Sciatic nerve (tissue), 2 donors: ENCODE measurements around the gene COLQ. TPM values are rescaled to one million over a fixed set of nuclear protein-coding genes. Genes with fewer than 3 reads are reported as not detected.
"Not testable (repeated sequence)": the region's sequence is repeated elsewhere in the genome, so short reads cannot be mapped to it uniquely, and the experiment has no call there.

Experiments used
- ATAC-seq: fragments of 200-7000 bp; cut with Tn5 transposase; one replicate; pipeline ENCODE4 v1.9.1; 2020; ENCODE audit warnings: mild to moderate bottlenecking, moderate library complexity
- DNase-seq: peaks from one replicate; pipeline ENCODE4 v3.0.0-alpha.2; 2020; ENCODE audit warnings: low spot score
- intact Hi-C: fragments of 100-400 bp; cut with DNase I; formaldehyde crosslinking; loops from one replicate; pipeline ENCODE4 v1.14.2; 2022
- total RNA-seq: library from RNA; stranded (reverse); fragmentation: NEBNext Ultra II Directional; extraction: Animal tissue kit (Norgen Biotek cat#: 25700); gene quantifications from one replicate; pipeline ENCODE4 v1.2.1, GENCODE V29; 2021
- donor health status: DM: no; HTN: no; CAD: no.
- donor health status: DM: no; HTN: no; CAD: no.

Gene COLQ
- total RNA-seq, 1 donor from 2014 or later = 6.3 TPM

- no peak for DNase-seq
- ATAC-seq = no peak
- intact Hi-C loops = no loop called here
Observed at GRCh38 chr3:15467227-15468181, 54.0 kb downstream of the COLQ start.

GRCh38 chr3:15465876-15466585 is 55.5 kb downstream of the COLQ start:
- intact Hi-C loops = no loop called here
- DNase-seq (no peak), ATAC-seq (no peak)

- ATAC-seq = no peak
Observed at GRCh38 chr3:15462451-15462850, 59.1 kb downstream of the COLQ start.

DNA sequence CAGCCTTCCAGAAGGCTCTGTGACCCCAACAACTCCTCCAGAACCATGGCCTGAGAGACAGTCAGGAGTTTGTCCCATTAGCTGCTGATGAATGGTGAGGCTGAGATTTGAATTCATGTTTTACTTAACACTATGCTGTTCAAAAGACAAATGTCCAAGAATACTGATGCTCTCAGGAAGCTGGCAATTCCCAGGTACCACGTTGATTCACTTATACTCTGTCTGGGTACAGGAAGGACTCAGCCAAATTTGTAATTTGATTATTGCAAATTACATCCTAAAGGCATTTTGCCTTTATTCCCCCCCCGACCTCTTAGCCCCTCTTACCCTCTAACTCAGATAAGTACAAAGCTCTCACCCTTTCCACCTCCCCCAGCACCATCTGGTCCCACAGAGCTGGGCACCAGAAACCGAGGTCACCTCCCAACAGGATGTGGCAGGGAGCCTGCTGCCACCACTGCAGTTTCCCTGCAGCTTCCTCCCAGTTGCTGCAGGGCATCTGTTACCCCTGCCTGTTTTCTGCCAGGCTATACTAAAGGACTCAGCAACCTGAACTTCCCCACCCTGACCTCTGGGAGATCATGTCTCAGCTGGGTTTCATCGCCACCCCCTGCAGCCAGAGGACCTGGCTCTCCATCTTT is 60.5 kb downstream of the COLQ start:
- no peak for DNase-seq
- no peak for ATAC-seq
- intact Hi-C loops = no loop called here

More at GRCh38 chr3:15462451-15462850, 59.1 kb downstream of the COLQ start:
- no peak for DNase-seq
- intact Hi-C loops = no loop called here

- DNase-seq = no peak
- intact Hi-C loops = no loop called here
- ATAC-seq = no peak
Observed at GRCh38 chr3:15458212-15458780, 63.2 kb downstream of the COLQ start.

GRCh38 chr3:15456915-15457314 is 64.6 kb downstream of the COLQ start:
- ATAC-seq, intact Hi-C loops, DNase-seq: not testable (repeated sequence)

- ATAC-seq = no peak
- no peak for DNase-seq
- intact Hi-C loops = no loop called here
Observed at GRCh38 chr3:15456321-15456720, 65.2 kb downstream of the COLQ start.

DNA sequence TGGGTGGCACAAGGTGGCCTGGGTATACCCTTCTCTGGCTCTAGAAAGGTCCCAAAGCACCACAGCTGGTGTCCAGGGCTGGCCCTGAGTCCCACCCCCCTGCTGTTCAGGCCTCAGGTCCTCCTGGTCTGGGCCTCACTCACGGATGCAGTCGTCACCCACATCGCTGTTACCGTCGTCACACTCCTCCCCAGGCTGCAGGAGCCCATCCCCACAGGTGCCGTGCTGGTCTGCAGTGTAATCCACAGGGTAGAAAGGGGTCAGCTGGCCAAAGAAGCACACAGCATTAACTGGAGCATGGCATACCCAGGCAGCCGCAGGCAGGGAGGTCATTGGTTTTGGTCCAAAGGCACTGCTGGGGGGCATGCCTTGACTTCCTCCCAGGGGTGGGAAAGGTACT is 65.8 kb downstream of the COLQ start:
- no peak for DNase-seq
- no peak for ATAC-seq
- intact Hi-C loops = no loop called here

GRCh38 chr3:15454965-15455364 is 66.5 kb downstream of the COLQ start:
- ATAC-seq = no peak
- intact Hi-C loops = no loop called here
- no peak for DNase-seq

GRCh38 chr3:15453991-15454625 is 67.4 kb downstream of the COLQ start:
- no peak for DNase-seq
- no peak for ATAC-seq
- intact Hi-C loops = no loop called here

DNA sequence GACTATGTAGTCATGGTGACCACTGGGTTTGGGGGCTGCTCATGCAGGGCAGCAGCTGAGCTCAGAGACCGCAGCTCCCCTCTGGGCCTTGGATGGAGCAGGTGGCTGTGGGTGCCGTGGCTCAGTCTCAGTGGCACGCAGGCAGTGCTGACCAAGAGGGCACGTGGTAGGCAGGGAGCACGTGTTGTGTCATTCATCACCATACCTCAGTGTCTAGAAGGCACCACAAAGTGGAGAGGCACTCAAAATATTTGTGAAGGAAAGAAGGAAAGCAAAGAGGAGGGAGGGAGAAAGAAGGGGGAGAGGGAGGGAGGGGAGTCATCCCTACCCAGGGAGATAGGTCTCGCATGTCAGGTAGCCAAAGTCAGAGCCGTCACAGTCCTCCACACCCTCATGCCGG is 68.0 kb downstream of the COLQ start:
- no peak for ATAC-seq
- DNase-seq = no peak
- intact Hi-C loops = no loop called here

- DNase-seq (no peak), ATAC-seq (no peak)
- intact Hi-C loops = no loop called here
Observed at GRCh38 chr3:15452961-15453360, 68.5 kb downstream of the COLQ start.

GRCh38 chr3:15452156-15452555 is 69.3 kb downstream of the COLQ start:
- no peak for ATAC-seq
- no peak for DNase-seq
- intact Hi-C loops = no loop called here

- ATAC-seq (no peak), DNase-seq (no peak)
- intact Hi-C loops = no loop called here
Observed at GRCh38 chr3:15451216-15452113, 70.0 kb downstream of the COLQ start.

DNA sequence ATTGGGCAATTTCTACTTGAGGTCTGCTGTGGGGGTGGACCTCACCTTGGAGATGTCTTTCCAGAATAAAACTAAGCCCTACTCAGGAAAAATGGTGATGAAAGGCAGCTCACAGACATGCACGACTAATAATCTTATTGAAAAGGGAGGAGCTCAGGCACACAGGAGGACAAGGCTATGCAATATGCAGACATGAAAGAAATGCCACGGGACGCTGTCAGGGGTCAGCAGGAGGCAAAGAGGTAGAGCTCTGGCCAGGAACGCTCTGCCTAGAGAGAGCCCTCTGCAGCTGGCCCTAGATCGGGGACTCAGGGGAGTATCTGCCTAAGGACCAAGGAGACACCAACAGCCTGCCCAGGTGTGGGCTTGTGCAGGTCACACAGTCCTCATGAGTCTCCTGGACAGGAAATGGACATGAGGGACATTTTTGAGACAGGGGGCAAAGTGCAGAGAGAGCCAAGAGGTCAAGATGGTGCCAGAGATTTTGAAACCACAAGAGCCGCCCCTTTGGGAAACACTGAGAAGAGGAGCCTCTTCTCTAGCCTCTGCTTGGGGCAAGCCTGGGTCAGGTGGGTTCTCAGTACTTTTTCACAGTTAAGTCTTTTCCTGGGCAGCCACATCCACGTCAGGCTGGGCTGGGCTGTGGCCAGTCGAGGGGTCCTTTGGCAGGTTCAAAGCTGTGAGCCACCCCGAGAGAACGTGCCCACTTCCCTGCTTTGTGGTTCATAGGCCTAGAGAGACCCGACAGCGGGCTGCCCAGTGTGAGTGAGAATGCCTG is 70.9 kb downstream of the COLQ start:
- intact Hi-C loops = no loop called here
- ATAC-seq (no peak), DNase-seq (no peak)

DNA sequence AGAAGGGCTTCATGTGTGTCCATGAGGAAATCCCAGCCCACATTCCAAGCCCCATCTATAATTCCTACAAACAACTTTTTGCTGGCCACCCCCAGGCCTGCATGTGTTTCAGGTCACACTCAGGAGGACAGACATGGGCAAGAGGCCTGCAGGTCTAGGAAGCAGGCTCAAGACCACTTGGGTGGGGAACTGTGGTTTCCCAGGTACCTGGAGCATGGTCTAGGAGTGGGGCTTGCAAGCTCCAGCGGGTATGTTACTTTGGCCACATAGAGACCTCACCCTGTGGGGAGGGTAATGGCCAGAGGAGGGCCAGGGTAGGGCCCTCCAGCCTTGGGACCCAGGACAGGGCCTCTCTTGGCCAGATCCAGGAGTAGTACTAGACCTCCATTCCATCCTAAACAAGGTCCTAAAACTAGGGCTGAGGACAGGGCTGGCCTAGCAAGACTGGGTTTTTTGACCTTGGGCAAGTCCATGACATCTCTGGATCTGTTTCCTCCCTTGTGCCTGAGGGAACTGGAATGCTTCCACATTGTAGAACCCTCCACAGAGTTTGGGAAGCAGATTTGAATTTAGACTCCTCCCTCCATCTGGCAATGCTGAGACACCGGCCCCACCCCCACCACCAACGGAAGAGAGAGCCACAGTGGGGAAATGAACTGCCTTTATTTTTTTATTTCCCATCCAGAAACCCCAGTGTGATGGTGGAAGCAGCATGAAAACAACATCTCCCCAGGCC is 71.8 kb downstream of the COLQ start:
- ATAC-seq (no peak), DNase-seq (no peak)
- intact Hi-C loops = no loop called here
